WTC11 (cell line): ENCODE results near the gene GRIK5.

Experiments
- ATF1 ChIP-seq: sonication (generic); formaldehyde crosslinking; IDR thresholded peaks from 2 replicates; pipeline ENCODE4 v1.8.1; 2023; ENCODE audit warnings: mild to moderate bottlenecking, moderate library complexity, missing genetic modification reagents
- CTCF ChIP-seq: fragments of 200-600 bp; IDR thresholded peaks from 2 replicates; pipeline ENCODE4 v1.8.0; 2022; ENCODE audit warnings: antibody characterized with exemption

DNA sequence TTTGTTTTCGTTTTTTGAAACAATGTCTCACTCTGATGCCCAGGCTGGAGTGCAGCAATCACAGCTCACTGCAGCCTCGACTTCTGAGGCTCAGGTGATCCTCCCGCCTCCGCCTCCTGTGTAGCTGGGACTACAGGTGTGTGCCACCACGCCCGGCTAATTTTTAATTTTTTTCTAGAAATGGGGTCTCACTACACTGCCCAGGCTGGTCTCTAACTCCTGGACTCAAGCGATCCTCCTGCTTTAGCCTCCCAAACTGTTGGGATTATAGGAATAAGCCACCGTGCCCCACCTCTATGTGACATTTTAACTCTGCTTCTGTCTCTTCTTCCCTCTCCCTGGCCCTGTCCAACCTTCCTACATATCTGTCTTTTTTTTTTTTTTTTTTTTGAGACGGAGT, 81.1 kb downstream of the GRIK5 start:
- TF ChIP-seq CTCF (no peak), ATF1 (CRISPR knock-in tag) (no peak)
